ENCODE results near the gene ATXN7L2.

DNA sequence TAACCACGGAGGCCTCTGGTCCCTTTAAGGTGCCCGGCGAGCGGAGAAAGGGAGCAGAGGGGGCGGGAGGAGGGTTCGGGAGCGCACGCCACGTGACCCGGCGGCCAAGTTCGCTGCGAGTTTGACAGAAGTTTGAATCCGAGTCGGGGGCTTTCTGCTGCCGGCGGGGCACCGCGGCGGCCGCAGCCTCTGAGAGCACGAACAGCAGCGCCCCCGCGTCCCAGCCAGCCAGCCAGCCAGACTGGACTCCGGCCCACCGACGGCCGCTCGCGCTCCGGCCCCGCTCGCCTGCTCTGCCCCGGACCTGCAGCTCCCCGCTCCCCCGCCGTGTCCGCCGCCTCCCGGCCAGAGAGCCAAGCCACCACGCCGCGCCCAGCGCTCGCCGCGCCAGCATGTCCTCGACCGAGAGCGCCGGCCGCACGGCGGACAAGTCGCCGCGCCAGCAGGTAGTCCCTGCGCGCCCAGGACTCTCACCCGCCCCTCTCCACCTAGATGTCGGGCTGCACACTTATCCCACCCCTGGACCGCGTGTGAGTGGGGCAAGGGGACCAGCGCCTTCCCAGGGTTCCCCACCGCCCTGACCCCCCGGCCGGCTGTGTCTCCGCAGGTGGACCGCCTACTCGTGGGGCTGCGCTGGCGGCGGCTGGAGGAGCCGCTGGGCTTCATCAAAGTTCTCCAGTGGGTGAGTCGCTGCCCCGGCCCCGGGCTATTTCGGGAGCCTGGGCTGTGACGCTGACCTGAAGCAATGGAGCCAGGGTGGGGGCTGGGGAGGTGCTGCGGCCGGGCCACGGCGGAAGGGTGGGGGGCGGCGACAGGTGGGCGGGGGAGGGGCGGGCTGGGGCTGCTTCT lies 17.0 kb upstream of the ATXN7L2 start, which contains the start of gene SYPL2:
- TF ChIP-seq POLR2A (IDR thresholded peaks at IDR 0.05), result peak in 1 of 2 donors; percentile 29
- TF ChIP-seq, protein P1, sequence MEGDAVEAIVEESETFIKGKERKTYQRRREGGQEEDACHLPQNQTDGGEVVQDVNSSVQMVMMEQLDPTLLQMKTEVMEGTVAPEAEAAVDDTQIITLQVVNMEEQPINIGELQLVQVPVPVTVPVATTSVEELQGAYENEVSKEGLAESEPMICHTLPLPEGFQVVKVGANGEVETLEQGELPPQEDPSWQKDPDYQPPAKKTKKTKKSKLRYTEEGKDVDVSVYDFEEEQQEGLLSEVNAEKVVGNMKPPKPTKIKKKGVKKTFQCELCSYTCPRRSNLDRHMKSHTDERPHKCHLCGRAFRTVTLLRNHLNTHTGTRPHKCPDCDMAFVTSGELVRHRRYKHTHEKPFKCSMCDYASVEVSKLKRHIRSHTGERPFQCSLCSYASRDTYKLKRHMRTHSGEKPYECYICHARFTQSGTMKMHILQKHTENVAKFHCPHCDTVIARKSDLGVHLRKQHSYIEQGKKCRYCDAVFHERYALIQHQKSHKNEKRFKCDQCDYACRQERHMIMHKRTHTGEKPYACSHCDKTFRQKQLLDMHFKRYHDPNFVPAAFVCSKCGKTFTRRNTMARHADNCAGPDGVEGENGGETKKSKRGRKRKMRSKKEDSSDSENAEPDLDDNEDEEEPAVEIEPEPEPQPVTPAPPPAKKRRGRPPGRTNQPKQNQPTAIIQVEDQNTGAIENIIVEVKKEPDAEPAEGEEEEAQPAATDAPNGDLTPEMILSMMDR (IDR thresholded peaks at IDR 0.05), result peak in 2 of 12 donors; percentile 20

Measured in heart left ventricle (tissue), 13 donors.